ENCODE measurements around the gene ARFIP1. TPM values are rescaled to one million over a fixed set of nuclear protein-coding genes. Genes with fewer than 3 reads are reported as not detected.

The ARFIP1 gene
- total RNA-seq, 2 donors from 2014 or later, result 18.0 to 19.0 TPM

DNA sequence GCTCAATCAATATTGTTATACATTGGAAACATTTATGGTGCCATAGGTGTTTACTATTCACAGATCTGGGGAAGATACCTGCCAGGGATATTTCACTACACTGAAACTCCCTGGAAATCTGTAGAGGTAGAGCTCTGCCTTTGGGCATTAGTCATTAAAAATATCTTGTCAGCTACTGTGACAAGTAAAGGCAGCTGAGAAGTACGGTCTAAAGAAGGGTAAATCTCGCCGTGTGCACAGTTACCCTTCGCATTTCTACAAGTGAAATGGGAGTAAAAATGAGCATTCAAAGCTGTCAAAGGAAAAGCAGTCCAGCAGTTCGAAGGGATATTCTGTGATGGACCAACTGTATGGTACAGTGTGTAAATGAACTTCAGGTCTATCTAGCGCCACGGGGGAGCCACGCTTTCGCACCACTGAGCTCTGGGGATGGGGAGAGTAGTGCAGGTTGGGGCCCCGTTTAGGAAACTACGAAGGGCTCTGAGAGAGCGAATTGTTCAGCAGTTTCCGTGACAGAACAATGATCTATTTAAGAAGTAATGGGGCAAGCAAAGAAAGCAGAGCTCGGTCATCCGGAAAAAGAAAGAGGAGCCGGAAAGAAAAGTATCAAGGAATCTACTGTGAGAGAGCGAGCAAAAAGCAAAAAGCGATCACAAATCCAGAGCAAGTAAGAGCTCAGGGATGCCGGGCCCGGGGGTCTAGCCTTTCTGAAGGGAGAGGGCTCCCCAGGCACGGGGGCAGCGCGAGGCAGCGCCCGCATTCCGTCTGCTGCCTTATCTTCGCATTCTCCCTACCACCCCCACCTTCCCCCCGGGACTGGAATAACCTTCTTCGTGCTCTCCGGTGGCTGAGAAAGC lies 870 bp upstream of the ARFIP1 start:
- ATAC-seq, result peak; percentile 16 to 45
- intact Hi-C loops (cut with DNase I), result no loop called here
- DNase-seq, result peak; percentile 47

DNA sequence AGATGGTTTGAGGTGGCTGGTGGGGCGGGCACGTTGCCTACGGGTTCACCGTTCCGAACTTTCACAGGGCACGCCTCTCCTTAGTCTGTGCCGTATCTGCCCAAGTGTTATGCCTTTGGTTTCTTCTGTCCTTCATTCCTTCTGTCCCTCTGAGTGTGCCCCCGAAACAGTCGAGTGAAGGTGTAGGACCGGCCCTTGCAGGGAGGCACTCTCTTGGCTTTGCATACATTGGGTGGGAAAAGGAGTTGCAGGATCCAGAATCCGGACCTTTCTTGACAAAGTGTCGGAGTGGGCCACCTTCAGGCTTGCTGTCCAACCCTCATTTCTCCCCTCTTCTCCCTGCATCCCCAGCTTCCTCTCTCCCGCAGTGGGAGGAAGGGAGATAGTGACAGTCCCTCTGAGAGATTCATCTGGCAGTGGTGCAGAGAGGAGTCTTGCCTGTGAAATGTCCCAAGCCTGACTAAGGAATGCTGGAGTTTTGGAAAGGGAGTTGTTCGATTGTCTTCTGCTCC lies 569 bp downstream of the ARFIP1 start:
- ATAC-seq, result peak; percentile 14 to 15
- intact Hi-C loops (cut with DNase I), result no loop called here

GRCh38 chr4:152784490-152785350 lies 5.0 kb downstream of the ARFIP1 start:
- DNase-seq (no peak), ATAC-seq (no peak)
- intact Hi-C loops (cut with DNase I), result no loop called here

More for the DNA sequence above, 569 bp downstream of the ARFIP1 start:
- no peak for DNase-seq

DNA sequence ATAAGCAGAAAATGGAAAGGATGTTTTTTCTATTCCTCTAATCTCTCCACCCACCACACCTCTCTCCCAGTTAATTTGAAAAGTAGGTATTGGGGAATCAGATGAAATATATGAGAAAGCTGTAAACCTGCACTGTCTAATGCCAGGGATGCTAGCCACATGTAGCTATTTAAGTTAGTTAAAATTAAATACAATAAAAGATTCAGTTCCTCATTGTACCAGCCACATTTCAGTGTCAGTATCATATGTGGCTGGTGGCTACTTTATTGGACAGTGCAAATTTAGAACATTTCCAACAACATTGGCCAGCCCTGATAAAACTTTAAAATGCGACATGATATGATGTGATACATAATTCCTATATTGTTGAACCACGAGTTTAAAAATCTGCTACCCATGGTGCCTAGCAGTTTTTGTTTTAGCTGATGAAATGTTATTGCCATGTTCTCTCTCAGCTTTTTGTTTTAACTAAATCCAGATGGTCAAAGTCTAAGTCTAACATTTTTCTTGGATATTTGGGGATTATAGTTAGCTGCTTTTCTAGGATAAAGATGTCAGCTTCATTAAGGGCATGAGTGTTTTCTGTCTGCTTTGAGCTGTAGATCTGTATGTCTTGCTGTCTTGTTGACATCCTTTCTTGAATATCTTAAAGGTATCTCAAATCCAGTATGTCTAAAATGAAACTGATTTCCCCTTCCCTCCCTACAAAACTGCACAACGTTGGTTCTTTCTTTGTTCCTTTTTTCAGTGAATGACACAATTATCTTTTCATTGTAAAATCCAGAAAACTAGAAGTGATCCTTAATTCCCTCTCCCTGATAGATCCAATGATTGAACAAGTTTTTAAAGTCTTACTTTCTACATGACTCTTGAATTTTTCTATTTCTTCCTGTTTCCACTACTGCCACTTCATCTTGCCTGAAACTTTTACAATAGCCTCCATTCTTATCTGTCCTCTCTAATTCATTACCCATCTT lies 6.2 kb downstream of the ARFIP1 start:
- DNase-seq (no peak), ATAC-seq (no peak)
- intact Hi-C loops (cut with DNase I), result no loop called here

GRCh38 chr4:152786627-152787026 lies 6.9 kb downstream of the ARFIP1 start:
- ATAC-seq, result no peak
- no peak for DNase-seq
- intact Hi-C loops (cut with DNase I), result no loop called here

DNA sequence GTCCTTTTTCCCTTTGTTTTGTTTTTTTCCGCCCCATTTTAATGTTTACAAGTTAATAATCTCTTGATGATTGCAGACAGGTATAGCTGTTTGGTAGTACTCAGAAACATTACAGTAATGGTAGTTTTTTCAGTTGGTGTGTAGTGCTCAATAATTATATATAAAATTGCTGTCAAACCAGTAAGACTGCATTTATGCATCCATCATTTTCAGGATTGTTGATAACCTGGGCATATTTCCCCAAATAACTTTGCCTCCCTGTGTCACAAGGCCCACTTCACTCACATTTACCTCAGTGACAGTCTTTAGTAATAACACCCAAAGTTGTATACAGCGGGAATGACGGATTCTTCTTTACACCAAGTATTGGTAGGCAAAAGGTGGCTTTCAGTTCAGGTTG lies 16.1 kb downstream of the ARFIP1 start:
- intact Hi-C loops (cut with DNase I), result no loop called here
- no peak for DNase-seq
- ATAC-seq, result no peak

DNA sequence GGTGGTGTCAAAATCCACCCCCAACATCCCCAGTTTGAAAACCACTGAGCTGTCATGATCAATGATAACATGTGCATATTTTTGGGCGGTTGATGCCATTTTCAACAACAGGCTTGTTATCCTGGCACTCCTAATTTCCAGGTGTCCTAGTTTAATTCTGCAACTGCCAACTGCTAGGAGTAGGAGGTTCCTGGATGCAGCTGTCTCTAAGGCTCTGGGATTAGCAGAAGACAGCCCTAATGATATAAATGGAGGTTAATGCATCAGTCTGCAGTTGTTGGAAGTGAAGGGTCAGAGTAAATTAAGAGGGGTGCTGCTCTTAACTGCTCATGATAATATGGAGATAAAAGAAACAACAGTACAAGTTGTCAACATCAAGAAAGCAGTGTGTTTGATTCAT lies 23.8 kb downstream of the ARFIP1 start:
- ATAC-seq (no peak), DNase-seq (no peak)
- intact Hi-C loops (cut with DNase I), result no loop called here

DNA sequence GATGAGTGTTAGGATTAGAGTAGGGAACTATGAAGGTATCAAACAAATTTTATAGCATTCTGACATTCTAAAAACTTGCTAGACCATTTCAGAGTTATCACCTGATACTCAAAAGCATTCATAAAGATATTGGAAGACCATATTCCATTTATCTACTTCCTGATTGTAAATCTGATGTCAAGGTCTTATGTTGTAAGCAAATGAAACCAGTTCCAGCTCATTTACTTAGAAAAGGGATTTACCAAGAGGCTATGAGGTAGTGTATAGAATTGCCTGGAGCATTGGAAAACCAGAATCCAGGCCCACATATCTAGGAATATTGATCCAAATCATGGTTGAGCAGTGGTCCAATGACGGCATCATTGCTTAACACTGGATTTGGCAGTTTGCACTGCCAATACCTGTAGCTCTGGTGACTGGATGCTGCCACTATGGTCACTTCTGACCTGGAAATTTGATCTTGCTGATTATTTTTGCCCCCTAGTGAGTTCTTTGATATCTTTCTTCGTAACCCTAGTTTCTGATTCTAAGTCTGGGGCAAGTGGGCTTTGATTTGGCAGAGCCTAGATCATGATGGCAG lies 25.4 kb downstream of the ARFIP1 start:
- no peak for ATAC-seq
- intact Hi-C loops (cut with DNase I), result no loop called here
- DNase-seq, result no peak

GRCh38 chr4:152805818-152806217 lies 26.1 kb downstream of the ARFIP1 start:
- DNase-seq (no peak), ATAC-seq (peak in 1 of 2 donors; percentile 30)
- intact Hi-C loops (cut with DNase I), result no loop called here

- intact Hi-C loops (cut with DNase I), result no loop called here
- no peak for ATAC-seq
These were observed 26.9 kb downstream of the ARFIP1 start for GRCh38 chr4:152806501-152807125.

GRCh38 chr4:152807294-152807829 lies 27.6 kb downstream of the ARFIP1 start:
- DNase-seq (no peak), ATAC-seq (no peak)
- intact Hi-C loops (cut with DNase I), result no loop called here

More at GRCh38 chr4:152806501-152807125, 26.9 kb downstream of the ARFIP1 start:
- DNase-seq, result no peak

DNA sequence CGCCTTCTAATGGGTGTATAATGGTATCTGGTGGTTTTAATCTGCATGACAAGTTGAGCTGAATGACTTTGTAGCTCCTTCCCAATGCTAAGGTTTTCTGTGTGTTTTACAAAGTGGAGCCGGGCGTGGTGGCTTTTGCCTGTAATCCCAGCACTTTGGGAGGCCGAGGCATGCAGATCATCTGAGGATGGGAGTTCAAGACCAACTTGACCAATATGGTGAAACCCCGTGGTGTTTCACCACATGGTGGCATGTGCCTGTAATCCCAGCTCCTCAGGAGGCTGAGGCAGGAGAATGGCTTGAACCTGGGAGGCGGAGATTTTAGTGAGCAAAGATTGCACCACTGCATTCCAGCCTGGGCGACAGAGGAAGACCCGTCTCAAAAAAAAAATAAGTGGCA lies 28.9 kb downstream of the ARFIP1 start:
- no peak for DNase-seq
- intact Hi-C loops (cut with DNase I), result no loop called here
- ATAC-seq, result no peak

GRCh38 chr4:152810715-152811287 lies 31.0 kb downstream of the ARFIP1 start:
- DNase-seq (no peak), ATAC-seq (no peak)
- intact Hi-C loops (cut with DNase I), result no loop called here

- ATAC-seq, result peak in 1 of 2 donors; percentile 59
- intact Hi-C loops (cut with DNase I), result no loop called here
- no peak for DNase-seq
These were observed 35.3 kb downstream of the ARFIP1 start for GRCh38 chr4:152815078-152815477.

- intact Hi-C loops (cut with DNase I), result no loop called here
- no peak for DNase-seq
- ATAC-seq, result no peak
These were observed 37.6 kb downstream of the ARFIP1 start for GRCh38 chr4:152817331-152817730.

GRCh38 chr4:152819026-152819645 lies 39.4 kb downstream of the ARFIP1 start:
- ATAC-seq (no peak), DNase-seq (no peak)
- intact Hi-C loops (cut with DNase I), result no loop called here

DNA sequence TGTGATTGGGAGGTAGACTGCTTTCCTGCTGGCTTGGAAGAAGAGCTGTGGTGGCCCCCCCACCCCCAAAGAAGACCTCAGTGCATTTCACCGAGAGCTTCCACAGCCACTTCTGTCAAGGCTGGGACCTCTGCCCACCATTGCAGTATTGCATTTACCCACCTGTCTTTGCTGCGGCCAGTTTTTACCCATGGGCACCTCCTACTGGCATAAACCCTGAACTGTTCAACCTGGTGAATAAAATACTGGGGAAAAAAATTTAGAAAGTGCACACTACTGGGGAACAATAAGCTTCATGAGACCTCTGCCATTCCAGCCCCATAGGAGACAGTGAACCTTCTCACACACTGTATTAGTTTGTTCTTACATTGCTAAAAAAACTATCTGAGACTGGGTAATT lies 40.3 kb downstream of the ARFIP1 start:
- ATAC-seq, result no peak
- intact Hi-C loops (cut with DNase I), result no loop called here

More for the DNA sequence above, 40.3 kb downstream of the ARFIP1 start:
- no peak for DNase-seq
